Cardiac muscle cell (in vitro differentiated cells and primary cell): Measurements from ENCODE around the gene KANSL3. TPM values are rescaled to one million over a fixed set of nuclear protein-coding genes. Genes with fewer than 3 reads are reported as not detected.
A peak's percentile ranks its signal among the peaks of the same experiment; 100 is the strongest.

Experiments
- DNase-seq, 2 donors: peaks; one replicate each; pipeline versions ENCODE4 v3.0.0 to v3.0.0-alpha.2; 2010 to 2017; ENCODE audit warnings: low read depth in 1 of 2, low spot score in 1 of 2
- H3K27ac ChIP-seq: fragments of 200-600 bp; sonication (generic); 2 replicates; pipeline ENCODE4 v1.5.1; 2016
- H3K27me3 ChIP-seq: fragments of 200-600 bp; sonication (generic); 2 replicates; pipeline ENCODE4 v1.6.0; 2016; ENCODE audit warnings: control low read depth
- H3K36me3 ChIP-seq: fragments of 200-600 bp; sonication (generic); 2 replicates; pipeline ENCODE4 v1.5.1; 2016; ENCODE audit warnings: control low read depth
- H3K4me1 ChIP-seq: fragments of 200-600 bp; sonication (generic); 2 replicates; pipeline ENCODE4 v1.8.1; 2017; ENCODE audit warnings: low read depth, mild to moderate bottlenecking, mixed run types
- H3K4me3 ChIP-seq: fragments of 200-600 bp; sonication (generic); 2 replicates; pipeline ENCODE4 v1.5.1; 2016; ENCODE audit warnings: mild to moderate bottlenecking
- H3K9me3 ChIP-seq: fragments of 200-600 bp; sonication (generic); 2 replicates; pipeline ENCODE4 v1.5.1; 2017; ENCODE audit warnings: low read depth, mild to moderate bottlenecking, control low read depth
- CTCF ChIP-seq: IDR thresholded peaks from 2 replicates; pipeline ENCODE4 v1.5.1; 2012; ENCODE audit warnings: low read depth, mild to moderate bottlenecking, low read length
- polyA plus RNA-seq: library from polyadenylated mRNA; unstranded; fragments of >200 nt; fragmentation: Nextera tagmentation; extraction: Ambion mirVana; gene quantifications from 2 replicates; pipeline ENCODE4 v1.2.1, GENCODE V29; 2016
- total RNA-seq: library from RNA; depleted of rRNA; stranded (reverse); fragments of >200 nt; gene quantifications from 2 replicates; pipeline ENCODE4 v1.2.3, GENCODE V29; 2016

KANSL3 gene
- total and polyA plus RNA-seq, 2 experiments from 2014 or later, result 40.4 to 59.2 TPM

DNA sequence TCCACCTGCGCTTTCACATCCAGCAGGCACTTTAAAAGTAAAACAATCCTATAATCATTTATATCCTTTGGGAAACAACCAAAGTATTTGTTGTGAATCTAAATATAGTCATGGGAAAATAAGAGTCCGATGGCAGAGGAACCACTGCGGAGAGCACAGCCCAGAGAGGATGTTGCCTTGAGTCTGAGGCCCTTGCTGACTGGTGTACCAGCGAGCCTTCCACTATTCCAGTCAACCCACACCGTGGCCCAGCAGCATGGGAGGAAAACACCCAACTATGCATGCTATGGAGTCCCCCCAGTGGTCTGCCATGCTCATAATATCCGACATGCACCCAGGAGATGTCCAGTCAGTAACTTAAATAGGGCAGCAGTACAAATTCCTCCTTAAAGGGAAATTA, 21.6 kb downstream of the KANSL3 start:
- Histone ChIP-seq H3K36me3 (peaks cover 47% of the 10 kb centered on the region), H3K27me3 (no peaks in the 10 kb centered on the region), H3K9me3 (no peaks in the 10 kb centered on the region), H3K27ac (peak overlapping the region; percentile 35), H3K4me1 (no peaks in the 10 kb centered on the region), H3K4me3 (no peak overlapping the region)
- DNase-seq, result no peak
- no peak for TF ChIP-seq CTCF

GRCh38 chr2:96616128-96616527, 22.0 kb downstream of the KANSL3 start:
- TF ChIP-seq CTCF, result no peak
- peaks cover 51% of the 10 kb centered on the region for H3K36me3 ChIP-seq

GRCh38 chr2:96608469-96609455, 29.4 kb downstream of the KANSL3 start:
- H3K36me3 ChIP-seq, result peaks cover 86% of the 10 kb centered on the region
- no peaks in the 10 kb centered on the region for H3K9me3 ChIP-seq
- TF ChIP-seq CTCF, result no peak
- peak overlapping the region; percentile 9 for H3K27ac ChIP-seq
- H3K4me3 ChIP-seq, result no peak overlapping the region
- H3K4me1 ChIP-seq, result no peaks in the 10 kb centered on the region
- no peaks in the 10 kb centered on the region for H3K27me3 ChIP-seq
- no peak for DNase-seq

More at GRCh38 chr2:96616128-96616527, 22.0 kb downstream of the KANSL3 start:
- no peaks in the 10 kb centered on the region for H3K9me3 ChIP-seq
- peak overlapping the region; percentile 35 for H3K27ac ChIP-seq
- DNase-seq, result no peak
- no peaks in the 10 kb centered on the region for H3K4me1 ChIP-seq
- no peak overlapping the region for H3K4me3 ChIP-seq
- no peaks in the 10 kb centered on the region for H3K27me3 ChIP-seq

DNA sequence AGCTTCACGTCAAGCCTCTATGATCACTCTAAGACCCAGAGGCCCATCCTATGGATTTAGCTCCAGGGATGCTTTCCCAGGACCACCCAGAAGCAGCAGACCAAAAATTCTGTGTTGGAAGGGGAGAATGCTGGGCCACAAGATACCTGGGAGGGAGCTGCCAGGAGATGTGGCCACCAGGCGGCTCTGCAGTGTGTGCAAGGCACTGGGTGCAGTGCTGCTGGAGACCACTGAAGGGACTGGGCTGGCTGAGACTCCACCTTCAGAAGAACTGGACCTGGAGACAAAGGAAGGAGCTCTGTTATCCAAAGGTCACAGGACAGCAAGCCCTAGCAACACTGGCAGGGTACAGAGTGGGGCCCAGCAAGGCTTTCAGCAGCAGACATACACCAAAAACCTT, 34.0 kb downstream of the KANSL3 start:
- no peaks in the 10 kb centered on the region for H3K27me3 ChIP-seq
- no peaks in the 10 kb centered on the region for H3K9me3 ChIP-seq
- DNase-seq, result no peak
- TF ChIP-seq CTCF, result peak; percentile 11
- peaks cover 84% of the 10 kb centered on the region for H3K36me3 ChIP-seq
- no peak overlapping the region for H3K27ac ChIP-seq
- no peak overlapping the region for H3K4me3 ChIP-seq
- H3K4me1 ChIP-seq, result peaks cover 1% of the 10 kb centered on the region

GRCh38 chr2:96602330-96602823, 35.7 kb downstream of the KANSL3 start:
- no peak for DNase-seq
- TF ChIP-seq CTCF, result no peak
- no peak overlapping the region for H3K27ac ChIP-seq
- no peaks in the 10 kb centered on the region for H3K9me3 ChIP-seq
- H3K27me3 ChIP-seq, result no peaks in the 10 kb centered on the region
- H3K4me1 ChIP-seq, result peaks cover 5% of the 10 kb centered on the region
- peaks cover 72% of the 10 kb centered on the region for H3K36me3 ChIP-seq
- no peak overlapping the region for H3K4me3 ChIP-seq
